Posterior vena cava (tissue), 2 donors: ENCODE measurements around the gene STARD7. TPM values are rescaled to one million over a fixed set of nuclear protein-coding genes. Genes with fewer than 3 reads are reported as not detected.
"Not testable (repeated sequence)": the region's sequence is repeated elsewhere in the genome, so short reads cannot be mapped to it uniquely, and the experiment has no call there.

Experiments used
- DNase-seq: peaks from one replicate; pipeline ENCODE4 v3.0.0-alpha.2; 2020; ENCODE audit warnings: low spot score
- intact Hi-C, 2 donors: fragments of 100-400 bp; cut with DNase I; formaldehyde crosslinking; loops; one replicate each; pipeline versions ENCODE4 v1.14.1 to v1.14.2; 2022 to 2023
- long read RNA-seq, 2 donors: library from polyadenylated mRNA; unstranded; transcript quantifications; one replicate each; pipeline ENCODE4 v2.0.0, GENCODE V29; 2020 to 2021
- total RNA-seq, 2 donors: library from RNA; stranded (reverse); fragmentation: NEBNext Ultra II Directional; extraction: Animal tissue kit (Norgen Biotek cat#: 25700); gene quantifications; one replicate each; pipeline ENCODE4 v1.2.1, GENCODE V29; 2021
- donor health status: DM: yes; HTN: yes; CAD: no.
- donor health status: DM: yes; HTN: yes; CAD: no.

Gene STARD7, protein sequence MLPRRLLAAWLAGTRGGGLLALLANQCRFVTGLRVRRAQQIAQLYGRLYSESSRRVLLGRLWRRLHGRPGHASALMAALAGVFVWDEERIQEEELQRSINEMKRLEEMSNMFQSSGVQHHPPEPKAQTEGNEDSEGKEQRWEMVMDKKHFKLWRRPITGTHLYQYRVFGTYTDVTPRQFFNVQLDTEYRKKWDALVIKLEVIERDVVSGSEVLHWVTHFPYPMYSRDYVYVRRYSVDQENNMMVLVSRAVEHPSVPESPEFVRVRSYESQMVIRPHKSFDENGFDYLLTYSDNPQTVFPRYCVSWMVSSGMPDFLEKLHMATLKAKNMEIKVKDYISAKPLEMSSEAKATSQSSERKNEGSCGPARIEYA
- total RNA-seq: 10 to 100 TPM; 68.0 to 71.4 TPM
- long read RNA-seq, donor 1, transcript STARD7-201 (8 exons, 3,368 nt): major isoform, 54 of 69 reads
- long read RNA-seq, donor 1, partial matches to known transcripts: 3 of 69 reads
- long read RNA-seq, donor 1, other reads (novel, unspliced or antisense): 12 of 69 reads
- long read RNA-seq, donor 2, transcript STARD7-201 (8 exons, 3,368 nt): major isoform, 32 of 51 reads
- long read RNA-seq, donor 2, partial matches to known transcripts: 6 of 51 reads
- long read RNA-seq, donor 2, other reads (novel, unspliced or antisense): 13 of 51 reads

- DNase-seq: peak; percentile 100
- intact Hi-C loops: loop anchor here (5.0 to 10.0 kb wide), 2 partner anchors 44 to 56 kb away; partner anchors contain the start of genes CIAO1 (in 1 of the 2) and TMEM127 (in 1 of the 2)
Measured at GRCh38 chr2:96208143-96209010, at the start of gene STARD7. Gene STARD7, minus strand, starts transcription at chr2:96208827. Its CDS starts 393 bp downstream, at chr2:96208434.

- intact Hi-C loops, DNase-seq: not testable (repeated sequence)
Measured at GRCh38 chr2:96257744-96258143, 49.1 kb upstream of the STARD7 start.

- DNase-seq: no peak
- intact Hi-C loops: no loop called here
Measured at GRCh38 chr2:96256611-96257113, 48.0 kb upstream of the STARD7 start.

DNA sequence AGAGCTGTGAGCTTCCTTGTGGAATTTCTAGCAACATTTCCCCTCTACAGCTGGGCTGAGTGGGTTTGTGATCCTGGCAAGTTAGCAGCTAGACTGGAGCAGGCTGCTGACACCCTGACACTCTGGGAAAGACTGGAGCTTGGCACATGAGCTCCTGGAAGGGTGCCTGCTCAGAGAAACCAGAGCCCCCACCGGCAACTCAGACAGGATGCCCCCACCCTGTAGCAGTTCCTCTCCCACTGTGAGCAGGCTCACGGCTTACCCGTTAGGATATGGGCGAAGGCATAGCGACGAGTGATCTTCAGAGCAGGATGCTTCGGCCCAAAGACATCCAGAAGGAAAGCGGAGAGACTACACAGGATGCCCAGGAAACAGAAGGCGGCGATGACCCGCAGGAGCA lies 45.9 kb upstream of the STARD7 start:
- intact Hi-C loops: loop anchor here in 1 of 2 donors (5.0 kb wide), 1 partner anchor 47 kb away; the partner anchor contains the start of gene STARD7
- no peak for DNase-seq

DNA sequence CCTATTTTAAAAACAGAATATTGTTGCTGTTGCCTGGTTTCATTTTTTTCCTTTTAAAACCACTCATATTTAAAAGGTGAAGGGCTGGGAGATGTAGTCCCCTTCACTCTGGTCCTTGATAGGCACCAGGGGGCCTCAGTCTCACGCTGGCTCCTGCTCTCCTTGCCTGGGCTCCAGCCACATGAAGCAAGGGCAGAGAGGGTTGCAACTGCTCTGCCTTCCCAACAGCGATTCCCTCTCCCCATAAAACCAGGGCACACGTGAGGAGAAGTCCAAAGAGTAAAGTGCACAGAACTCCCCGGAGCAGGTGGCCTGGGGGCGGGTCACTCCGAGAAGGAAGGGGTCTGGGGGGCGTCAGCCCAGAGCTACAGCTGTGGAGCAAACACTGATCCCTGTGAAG lies 44.4 kb upstream of the STARD7 start:
- no peak for DNase-seq
- intact Hi-C loops: loop anchor here in 1 of 2 donors (5.0 kb wide), 1 partner anchor 46 kb away; the partner anchor contains the start of gene STARD7

DNA sequence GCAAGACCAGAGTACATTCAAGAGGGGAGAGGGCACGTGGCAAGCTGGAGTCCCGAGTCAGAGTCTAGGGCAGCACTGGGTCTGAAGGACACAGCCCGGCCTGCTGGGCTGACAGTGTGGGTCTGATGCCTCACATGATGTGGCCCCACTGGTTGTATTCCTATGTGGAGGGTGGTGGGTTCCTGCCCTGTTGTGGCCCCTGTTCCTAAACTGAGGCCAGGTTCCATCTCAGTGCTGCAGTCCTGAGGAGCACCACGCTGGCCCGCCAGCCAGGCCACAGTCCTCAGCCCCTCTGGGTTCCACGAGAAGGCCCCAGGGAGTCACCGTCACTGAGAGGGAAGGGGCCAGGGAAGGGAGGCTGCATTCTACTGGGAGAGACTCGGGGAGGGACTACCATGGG lies 43.9 kb upstream of the STARD7 start:
- DNase-seq: no peak
- intact Hi-C loops: loop anchor here in 1 of 2 donors (5.0 kb wide), 1 partner anchor 45 kb away; the partner anchor contains the start of gene STARD7

DNA sequence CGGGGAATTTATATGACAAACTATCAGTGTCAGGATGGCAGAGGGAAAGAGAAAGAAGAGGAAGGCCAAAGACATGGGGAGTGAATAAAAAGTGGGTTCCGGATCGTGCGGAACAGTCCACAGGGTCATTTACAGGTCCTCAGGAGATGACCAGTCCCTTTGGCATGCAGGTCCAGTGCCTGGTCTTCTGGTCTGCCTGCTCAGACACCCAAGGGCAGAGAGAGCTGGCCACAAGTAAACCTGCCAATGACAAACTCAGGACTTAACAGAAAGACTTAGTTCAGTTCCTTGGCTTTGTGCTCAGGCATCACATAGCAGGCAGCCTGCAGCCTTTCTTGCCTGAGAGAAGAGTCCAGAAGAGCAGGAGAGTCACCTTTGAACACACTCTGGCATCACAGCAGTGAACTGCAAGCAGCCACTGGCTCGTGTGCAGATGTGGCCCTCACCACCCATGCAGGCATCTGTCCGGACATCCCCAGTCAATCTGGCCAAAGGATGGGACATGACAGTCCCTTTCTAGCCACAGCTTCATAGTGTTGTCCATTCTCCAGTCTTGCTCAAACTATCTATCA lies 43.2 kb upstream of the STARD7 start:
- peak; percentile 92 for DNase-seq
- intact Hi-C loops: loop anchor here (1.0 to 5.0 kb wide), 2 partner anchors 16 to 45 kb away; partner anchors contain the start of gene STARD7 (in 1 of the 2)

DNA sequence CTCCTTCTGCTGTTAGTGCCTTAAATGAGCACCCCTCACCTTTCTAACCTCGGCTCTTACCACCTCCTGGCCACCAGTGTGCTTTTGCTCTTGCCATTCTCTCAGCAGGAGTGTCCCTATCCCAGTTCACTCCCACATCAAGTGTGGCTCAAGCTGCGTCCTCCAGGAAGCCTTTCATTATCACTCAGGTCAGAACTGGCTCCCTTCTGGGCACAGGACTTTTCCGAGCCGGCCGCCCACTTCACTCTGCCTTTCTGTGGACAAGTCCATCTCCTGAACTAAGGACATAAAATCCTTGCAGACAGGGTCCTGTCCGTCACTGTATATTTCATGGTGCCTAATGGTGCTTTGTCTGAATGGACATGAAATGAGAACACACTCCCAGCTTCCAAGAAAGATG lies 41.6 kb upstream of the STARD7 start:
- intact Hi-C loops: loop anchor here in 1 of 2 donors (5.0 kb wide), 1 partner anchor 43 kb away; the partner anchor contains the start of gene STARD7
- no peak for DNase-seq

DNA sequence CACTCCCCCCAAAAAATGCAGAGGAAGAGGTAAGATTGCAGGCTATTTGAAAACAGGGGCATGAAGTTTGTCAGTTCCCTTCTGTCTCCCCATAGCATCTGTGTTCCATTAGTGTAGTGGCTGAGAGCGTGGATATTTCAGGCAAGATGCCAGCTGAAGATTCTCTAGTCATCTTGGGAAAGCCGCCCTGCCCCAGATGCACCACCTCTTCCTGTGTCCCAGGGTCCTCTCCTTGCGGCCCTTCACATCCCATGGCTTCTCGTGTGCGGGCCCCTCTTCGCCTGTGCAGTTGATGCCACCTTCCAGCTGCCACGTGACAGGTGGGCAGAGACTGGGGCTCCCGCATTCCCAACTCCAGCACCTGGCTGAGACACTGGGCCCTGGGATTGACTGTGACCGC lies 41.0 kb upstream of the STARD7 start:
- intact Hi-C loops: loop anchor here in 1 of 2 donors (5.0 kb wide), 1 partner anchor 42 kb away; the partner anchor contains the start of gene STARD7

GRCh38 chr2:96248624-96249023 lies 40.0 kb upstream of the STARD7 start:
- DNase-seq: no peak
- intact Hi-C loops: no loop called here

More for the DNA sequence above, 41.0 kb upstream of the STARD7 start:
- no peak for DNase-seq

DNA sequence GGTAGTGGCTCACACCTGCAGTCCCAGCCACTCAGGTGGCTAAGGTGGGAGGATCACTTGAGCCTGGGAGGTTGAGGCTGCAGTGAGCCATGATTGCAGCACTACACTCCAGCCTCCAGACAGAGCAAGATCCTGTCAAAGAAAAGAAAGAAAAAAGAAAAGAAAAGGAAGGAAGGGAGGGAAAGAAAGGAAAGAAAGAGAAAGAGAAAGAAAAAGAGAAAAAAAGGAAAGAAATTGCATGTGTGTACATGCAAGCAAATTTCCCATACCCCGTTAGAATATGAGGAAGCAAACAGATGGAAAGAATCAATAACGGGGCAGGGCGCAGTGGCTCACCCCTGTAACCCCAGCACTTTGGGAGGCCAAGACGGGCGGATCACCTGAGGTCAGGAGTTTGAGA lies 39.3 kb upstream of the STARD7 start:
- no peak for DNase-seq
- intact Hi-C loops: no loop called here

- intact Hi-C loops: no loop called here
- DNase-seq: no peak
Measured at GRCh38 chr2:96247009-96247408, 38.4 kb upstream of the STARD7 start.

DNA sequence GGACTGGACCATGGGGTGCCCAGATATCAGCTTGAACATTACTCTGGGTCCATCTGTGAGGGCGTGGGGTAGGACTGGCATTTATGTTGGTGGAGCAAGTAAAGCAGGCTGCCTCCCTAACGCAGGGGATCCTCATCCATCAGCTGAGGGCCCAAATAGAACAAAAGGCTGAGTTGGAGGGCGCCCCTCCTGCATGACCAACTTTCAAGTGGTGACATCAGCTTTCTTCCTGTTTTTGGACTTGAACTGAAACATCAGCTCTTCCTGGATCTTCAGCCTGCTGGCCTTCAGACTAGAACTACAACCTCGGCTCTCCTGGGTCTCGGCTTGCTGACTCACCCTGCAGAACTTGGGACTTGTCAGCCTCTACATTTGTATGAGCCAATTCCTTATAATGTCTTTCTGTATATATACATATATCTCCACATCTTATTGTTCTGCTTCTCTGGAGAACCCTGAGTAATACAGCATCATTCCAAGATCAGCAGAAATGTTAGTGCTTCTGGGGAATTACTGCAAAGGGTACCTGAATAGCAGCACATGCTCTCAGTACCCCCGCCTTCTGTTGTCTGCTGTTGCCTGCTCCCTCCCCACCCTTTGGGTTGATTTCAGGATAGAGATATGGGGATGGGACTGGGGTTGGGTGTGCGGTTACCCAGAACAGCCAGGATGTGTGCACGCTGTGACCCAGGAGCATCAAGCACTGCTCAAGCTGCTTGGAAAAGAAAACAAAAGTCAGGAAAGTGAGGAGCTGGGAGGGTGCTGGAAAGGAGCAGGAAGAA lies 37.2 kb upstream of the STARD7 start:
- no peak for DNase-seq
- intact Hi-C loops: no loop called here

- intact Hi-C loops: no loop called here
- DNase-seq: no peak
Measured at GRCh38 chr2:96243843-96244242, 35.2 kb upstream of the STARD7 start.

DNA sequence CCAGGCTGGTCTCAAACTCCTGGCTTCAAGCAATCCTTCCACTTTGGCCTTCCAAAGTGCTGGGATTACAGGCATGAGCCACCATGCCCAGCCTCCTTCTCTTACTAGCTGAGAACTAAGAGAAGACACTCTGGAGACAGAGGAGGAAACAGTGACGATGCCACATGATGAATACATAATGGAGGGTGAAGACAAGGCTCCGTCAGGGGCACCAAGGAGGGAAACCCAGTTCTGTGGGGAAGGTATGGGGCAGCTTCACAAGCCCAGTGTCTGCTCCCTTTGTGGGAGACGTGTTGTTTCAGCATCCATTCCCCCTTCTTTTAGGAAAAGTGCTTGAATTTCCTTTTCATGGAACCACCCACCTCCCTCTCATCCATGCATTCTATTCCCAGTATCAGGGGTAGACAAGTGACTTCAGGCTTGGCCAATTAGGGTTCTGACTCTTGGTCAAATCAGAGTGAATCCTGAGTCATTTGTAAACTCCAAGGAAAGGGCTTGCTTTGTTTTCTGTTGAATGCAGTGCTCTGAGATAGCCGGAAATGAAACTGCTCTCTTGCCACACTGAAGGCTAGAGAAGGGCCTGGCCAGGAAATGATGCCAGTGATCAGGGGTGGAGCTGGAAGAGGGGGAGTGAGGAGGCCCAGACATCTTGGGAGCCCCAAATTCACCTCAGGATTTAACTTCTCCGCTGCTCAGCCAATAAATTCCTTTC lies 33.4 kb upstream of the STARD7 start:
- intact Hi-C loops: no loop called here

DNA sequence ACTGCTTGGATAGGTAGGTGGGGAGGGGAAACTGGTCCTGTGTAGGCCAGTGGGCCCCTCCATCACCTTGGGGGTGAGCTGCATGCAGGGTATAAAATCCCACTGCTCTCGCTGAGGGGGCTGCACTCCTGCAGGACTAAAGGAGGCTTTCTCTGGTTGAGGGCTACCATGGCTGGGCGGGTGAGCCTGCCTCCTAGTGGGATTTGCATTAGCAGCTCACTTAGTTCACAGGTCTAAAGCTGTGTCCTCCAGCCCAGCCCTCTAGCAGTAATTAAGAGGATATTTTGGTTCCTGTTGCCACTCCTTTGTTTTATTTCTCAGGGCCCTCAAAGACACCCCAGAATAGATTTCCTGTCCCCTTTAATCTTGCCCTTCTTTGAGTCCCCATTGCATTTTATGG lies 32.6 kb upstream of the STARD7 start:
- no peak for DNase-seq
- intact Hi-C loops: no loop called here

More for the DNA sequence above, 33.4 kb upstream of the STARD7 start:
- DNase-seq: no peak

GRCh38 chr2:96240341-96241038 lies 31.9 kb upstream of the STARD7 start:
- no peak for DNase-seq
- intact Hi-C loops: no loop called here
